ENCODE data around the gene IFNA6.
A peak's percentile ranks its signal among the peaks of the same experiment; 100 is the strongest.

Gene IFNA6

DNA sequence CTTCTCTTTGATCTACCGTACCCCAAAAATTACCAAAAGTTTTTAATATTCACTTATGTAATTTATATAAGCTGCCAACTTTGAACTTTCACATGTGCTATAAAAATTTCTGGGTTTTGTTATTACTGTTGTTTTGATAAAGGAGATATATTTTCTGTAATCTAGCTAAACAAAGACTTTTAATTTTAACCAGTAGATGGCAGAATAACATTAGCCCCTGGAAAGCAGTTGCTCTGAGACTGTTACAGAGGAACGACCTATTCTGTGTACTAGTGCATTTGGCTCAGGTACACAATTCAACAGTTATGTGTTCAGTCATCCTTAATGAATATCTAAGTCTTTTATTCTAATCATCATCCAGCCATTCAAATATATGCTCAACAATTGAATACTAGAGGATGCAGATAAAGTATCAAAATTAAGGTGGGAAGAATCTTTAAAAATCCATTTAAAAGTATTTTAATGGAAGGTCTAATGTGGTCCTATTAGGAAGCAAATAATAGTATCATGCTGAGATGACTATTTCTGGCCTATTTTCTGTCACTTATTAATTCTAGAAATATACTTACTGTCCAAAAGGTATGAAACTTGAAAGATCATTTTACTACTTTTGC, 24.1 kb downstream of the IFNA6 start:
- DNase-seq = peak in 1 of 2 experiments; percentile 60

GRCh38 chr9:21324047-21324446, 26.6 kb downstream of the IFNA6 start:
- no peak for DNase-seq

DNA sequence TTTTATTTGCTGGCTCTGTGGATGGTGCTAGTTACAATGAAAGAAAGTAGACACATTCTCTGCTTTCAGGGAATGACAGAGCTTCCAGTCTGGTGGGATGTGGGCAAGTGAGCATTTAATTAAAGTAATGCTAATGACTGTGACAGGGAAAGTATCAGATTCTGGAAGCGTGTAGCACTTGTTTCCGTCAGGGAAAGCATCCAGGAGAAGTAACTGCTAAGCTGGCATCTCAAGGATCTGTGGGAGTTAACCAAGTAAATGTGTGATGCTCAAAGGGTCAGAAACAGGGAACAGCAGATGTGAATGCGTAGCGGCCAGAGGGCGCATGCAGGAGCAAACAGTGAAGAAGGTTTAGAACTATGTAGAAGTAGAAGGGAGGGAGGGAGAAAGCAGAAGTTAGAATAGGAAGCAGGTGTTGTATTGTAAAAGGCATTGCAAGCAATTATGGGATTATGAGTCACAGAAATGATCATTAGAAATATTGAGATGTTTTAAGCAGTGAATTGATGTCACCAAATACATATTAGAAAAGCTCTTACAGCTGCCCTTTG, 27.7 kb downstream of the IFNA6 start:
- DNase-seq = no peak

DNA sequence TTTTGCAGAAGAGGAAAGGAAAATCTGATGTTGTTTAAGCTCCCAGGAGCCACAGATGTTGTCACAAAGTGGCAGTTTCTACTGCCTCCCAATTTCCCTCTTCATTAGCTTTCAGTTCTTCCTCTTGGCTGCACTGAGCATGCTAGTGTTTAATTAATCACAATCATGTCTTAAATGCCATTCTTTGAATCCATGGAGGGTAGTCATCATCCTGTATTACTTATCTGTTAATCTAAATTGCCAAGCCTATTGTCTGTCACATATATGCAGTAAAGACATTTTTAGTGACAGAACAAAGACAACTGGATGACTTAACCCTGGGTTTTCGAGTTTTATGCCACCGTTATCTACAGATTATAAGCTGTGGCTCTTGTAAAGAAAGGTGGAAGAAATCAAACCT, 30.2 kb downstream of the IFNA6 start:
- no peak for DNase-seq

DNA sequence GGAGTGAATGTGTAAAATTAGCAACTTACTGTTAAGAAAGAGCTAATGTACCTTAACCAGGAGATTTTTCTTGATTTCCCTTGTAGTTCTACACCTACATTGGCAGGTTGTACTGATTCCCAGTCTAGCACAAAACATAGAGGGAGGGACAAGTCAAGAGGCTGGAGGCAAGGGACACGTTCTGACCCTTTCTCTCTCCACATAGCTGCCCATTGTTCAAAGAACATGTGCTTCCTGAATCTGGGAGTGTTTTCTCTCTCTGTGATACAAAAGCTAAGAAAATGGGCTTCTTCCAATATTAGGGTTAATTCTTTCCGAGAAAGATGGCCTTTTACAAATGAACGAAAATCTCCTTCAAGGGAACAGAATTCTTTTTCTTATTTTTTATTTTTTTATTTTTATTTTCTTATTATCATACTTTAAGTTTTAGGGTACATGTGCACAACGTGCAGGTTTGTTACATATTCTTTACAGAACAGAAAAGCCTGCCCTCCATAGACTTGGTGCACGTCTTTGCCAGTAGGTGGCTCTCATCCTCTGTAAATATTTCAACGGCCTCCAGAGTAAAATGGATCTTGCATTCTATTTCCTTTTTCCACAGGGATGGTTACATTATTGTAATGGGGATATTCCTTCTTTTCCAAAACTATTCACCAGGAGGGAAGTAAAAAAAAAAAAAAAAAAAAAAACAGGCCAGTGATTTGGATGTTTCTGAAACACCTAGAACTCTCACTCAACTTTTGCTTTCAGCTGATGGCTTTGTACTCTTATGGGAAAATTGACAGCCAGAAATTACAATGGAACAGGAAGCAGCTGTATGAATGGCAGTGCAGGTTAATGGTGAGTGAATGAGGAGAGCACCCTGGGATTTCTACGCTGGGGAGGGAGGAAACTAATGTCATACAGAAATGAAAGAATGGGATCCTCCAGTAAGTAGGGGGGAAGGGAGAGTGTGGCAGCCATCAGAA, 32.4 kb downstream of the IFNA6 start:
- peak in 1 of 2 experiments; percentile 24 for DNase-seq

DNA sequence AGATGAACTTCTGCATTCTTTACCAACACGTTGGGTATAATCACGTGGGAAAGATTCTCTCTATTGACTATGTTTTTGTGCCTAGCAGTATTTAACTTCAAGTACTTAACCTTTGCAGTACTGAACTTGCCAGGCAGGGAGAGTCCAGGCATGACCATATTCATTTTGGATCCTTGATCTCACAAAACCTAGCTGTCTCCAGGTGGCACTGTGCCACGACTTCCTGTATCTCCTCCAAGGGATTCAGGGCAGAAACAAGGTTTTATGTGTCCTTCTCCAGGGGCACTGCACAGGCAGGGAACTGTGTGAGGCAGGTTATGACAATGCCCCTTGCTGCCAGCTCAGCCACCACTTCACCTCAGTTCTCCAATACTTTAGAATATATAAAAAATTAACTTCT, 33.8 kb downstream of the IFNA6 start:
- DNase-seq = no peak

DNA sequence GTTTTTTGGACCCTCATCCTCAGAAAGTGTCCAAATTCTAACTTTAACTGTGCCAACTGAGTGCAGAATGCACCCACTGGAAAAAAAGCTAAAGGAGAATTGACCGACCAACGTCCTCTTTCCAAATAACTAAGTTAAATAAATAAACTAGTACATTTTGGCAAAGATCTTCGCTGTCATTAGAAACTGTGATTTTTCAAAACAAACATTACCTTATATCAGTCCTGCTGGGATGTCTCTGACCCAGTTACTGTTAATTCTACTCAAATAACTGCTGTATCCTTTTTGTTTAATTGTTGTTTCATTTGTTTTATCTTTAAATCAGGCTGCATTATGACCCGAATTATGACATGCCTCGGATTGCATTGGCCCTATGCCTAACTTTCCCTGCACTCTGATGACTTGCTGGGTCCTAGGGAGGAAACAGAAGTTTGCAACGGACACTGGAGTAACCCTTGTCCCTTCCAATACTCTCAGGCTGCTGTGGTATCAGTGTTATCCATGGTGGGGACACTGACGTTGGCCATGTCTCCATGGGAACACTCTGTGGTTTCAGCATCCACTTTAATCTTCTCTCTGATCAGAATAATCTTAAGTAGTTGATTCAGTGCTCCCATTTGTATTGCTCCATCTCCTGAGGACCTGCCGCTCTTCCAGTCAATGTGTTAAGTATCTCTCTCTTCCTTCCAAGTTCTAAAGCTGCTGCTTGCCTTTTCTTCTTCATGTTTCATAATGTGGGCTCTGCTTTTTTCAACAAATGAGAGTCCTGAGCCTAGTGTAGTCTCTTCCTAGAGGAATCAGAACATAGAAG, 34.5 kb downstream of the IFNA6 start:
- DNase-seq = no peak

GRCh38 chr9:21314152-21314551, 36.5 kb downstream of the IFNA6 start:
- no peak for DNase-seq

- DNase-seq = no peak
Observed at GRCh38 chr9:21311889-21312288, 38.8 kb downstream of the IFNA6 start.

- no peak for DNase-seq
Observed at GRCh38 chr9:21305213-21305612, 45.5 kb downstream of the IFNA6 start, which contains the start of gene IFNA5. Gene IFNA5, minus strand, starts transcription at chr9:21305313. Its CDS starts 57 bp downstream, at chr9:21305256.

Measured in cerebellar nuclear complex (tissue), 1 donor.